GM12873 (cell line): Measurements from ENCODE around the gene SNX8.

ENCODE experiments used
- TF ChIP-seq, protein P1 (sequence below): IDR thresholded peaks from 2 replicates; pipeline ENCODE4 v1.5.1; 2012; ENCODE audit warnings: low read depth, mild to moderate bottlenecking, moderate library complexity, low read length, control low read depth; ENCODE audit not compliant: insufficient read depth; ENCODE audit errors: missing control alignments

The SNX8 gene

DNA sequence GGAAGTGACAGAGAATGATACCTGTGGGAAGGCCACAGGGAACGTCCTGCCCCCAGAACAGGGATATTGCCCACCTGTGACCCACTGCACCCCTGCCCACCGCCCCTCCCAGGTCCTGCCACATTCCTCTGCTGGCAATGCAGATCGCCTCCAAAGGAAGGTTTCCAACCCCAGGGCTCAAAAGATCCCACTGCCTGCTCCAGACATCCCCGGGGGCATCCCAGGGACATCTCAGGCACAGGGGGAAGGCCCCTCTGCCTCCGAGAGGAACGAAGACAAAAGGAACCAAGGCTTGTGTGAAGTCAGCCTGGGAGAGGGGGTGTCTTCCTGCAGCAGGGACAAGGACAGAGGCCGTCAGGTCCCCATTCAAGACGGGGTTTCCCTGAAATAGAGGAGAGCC, 43.7 kb downstream of the SNX8 start:
- TF ChIP-seq, protein P1, sequence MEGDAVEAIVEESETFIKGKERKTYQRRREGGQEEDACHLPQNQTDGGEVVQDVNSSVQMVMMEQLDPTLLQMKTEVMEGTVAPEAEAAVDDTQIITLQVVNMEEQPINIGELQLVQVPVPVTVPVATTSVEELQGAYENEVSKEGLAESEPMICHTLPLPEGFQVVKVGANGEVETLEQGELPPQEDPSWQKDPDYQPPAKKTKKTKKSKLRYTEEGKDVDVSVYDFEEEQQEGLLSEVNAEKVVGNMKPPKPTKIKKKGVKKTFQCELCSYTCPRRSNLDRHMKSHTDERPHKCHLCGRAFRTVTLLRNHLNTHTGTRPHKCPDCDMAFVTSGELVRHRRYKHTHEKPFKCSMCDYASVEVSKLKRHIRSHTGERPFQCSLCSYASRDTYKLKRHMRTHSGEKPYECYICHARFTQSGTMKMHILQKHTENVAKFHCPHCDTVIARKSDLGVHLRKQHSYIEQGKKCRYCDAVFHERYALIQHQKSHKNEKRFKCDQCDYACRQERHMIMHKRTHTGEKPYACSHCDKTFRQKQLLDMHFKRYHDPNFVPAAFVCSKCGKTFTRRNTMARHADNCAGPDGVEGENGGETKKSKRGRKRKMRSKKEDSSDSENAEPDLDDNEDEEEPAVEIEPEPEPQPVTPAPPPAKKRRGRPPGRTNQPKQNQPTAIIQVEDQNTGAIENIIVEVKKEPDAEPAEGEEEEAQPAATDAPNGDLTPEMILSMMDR = no peak

DNA sequence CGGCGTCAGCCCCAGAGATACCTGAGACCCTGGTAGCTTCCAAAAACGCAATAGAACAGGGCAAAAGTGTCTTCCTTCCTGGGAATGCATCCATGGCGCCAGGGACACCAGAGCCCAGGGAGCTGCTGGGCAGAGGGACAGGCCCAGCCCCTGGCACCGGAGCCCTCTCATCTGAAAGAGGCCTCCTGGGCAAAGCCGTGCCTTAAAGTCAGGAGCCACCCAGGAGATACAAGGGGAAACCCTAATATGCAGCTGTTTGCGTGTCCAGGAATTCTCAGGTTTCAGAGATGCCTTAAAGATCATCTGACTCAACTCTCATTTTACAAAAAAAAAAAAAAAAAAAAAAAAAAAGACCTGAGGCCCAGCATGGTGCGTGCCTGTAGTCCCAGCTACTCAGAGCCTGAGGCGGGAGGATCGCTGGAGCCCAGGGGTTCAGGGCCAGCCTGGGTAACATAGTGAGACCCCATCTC, 44.2 kb downstream of the SNX8 start:
- TF ChIP-seq, protein P1 = no peak

DNA sequence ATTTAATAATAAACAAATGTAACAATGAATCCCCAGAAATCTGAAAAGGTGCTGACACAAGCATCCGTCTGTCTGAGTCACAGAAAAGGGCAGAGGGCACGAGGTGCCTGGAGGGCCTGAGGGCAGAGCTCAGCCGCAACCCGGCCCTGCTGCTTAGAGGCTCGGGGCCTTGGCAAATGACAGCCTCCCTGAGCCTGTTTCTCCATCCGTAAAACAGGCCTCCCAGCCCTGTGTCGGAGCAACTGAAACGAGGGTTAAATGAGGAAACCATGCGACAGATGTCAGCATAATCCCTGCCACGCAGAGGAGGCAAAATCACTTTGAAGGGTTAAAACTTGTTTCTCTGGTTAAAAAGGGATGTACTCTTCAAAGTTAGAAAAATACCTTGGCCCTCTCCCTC, 47.3 kb downstream of the SNX8 start:
- TF ChIP-seq, protein P1 = no peak

DNA sequence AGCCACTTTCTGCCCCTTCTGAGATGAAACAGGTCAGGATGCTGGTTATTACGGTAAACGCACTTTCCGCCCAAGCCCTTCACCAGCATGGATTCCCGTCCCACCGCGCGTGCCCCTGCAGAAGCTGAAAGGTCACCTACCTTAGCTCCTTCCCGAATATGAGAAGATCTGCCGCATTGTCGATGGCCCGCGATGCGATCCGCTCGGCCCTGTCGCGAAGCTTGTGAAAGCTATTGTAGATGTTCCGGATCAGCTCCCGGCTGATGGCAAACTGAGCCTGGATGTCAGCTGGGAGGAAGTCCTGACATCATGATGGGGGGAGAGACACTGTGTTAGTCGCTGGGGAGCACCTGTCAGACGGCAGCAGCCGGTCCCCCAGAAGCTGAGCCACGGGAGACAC, 50.1 kb downstream of the SNX8 start:
- TF ChIP-seq, protein P1 = no peak

DNA sequence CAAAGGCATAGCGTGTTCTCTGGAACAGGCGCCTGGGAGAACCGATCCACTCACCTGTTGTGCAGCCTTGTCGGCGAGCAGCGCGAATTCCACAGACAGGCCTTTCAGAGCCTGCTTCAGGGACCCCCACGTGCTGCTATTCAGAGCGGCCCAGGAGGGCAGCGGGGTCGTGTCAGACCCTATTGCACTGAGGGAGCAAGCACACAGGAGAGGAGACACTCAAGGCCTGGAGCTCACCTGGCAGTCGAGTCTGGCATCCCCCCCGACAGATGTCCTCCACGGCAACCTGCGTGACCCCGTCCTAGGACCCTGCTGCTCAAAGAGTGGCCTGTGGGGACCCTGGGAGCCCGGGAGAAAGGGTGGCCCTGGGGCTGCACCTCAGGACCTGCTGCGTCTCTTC, 51.1 kb downstream of the SNX8 start:
- TF ChIP-seq, protein P1 = no peak

DNA sequence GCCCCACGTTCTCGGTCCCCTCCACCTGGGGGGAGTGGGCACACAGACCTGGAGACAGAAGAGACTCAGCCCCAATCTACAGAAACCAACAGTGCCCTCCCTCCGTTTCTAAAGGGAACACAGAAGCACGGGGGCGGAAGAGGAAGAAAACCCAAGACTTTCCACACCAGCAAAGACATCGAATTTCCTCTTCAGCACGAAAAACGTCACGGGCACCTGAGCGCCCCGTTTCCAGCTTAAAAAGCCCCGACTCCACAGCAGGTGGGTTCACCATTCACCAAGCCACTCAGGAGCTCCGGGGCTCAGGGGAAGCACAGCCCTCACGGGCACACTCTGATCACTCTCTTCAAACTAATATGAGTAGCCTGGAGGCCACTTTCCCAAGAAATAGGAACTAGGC, 52.6 kb downstream of the SNX8 start:
- TF ChIP-seq, protein P1 = no peak

DNA sequence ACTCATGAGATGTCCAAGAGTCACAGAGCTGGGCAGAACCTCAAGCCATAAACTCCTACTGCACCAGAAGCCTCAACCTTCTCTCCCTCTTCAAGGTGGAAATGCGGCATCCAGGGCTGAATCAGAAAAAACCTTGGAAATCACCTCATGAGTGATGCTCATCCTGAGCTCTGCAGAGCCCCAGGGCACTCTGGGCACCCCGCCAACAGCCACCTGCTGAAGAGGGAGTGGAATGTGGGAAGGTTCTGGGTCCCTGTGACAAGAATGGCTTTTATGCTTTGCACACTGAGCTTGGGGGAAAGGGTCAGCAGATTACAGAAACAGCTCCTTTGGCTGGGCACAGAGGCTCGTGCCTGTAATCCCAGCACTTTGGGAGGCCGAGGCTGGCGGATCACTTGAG, 53.4 kb downstream of the SNX8 start:
- TF ChIP-seq, protein P1 = no peak
